ENCODE results near the gene KRT3.

Gene KRT3

DNA sequence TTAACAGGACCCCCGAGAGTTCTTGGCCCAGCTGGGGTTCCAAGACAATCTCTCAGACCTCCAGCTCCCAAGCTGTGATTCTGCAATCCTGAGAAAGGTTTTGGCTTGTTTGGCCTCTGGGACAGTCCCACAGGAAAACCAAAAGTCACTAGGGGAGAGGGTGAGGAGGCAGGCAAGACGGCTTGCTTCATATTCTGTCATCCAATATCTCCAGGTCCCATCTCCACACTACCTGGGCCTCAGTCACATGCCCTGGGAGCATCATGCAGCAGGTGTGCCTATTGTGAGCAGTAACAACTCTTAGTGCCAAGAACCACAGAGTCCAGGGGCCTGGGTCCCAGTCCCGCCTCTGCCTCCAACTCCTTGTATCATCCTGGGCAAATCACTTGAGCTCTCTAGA is 36.5 kb upstream of the KRT3 start:
- no peak for TF ChIP-seq TAF1 (IDR thresholded peaks at IDR 0.05; ENCODE audit: low read depth)
- TF ChIP-seq ZBTB7A (IDR thresholded peaks at IDR 0.05; ENCODE audit: low read depth): no peak
- TF ChIP-seq CREB1 (IDR thresholded peaks at IDR 0.05; ENCODE audit: low read depth): no peak
- TF ChIP-seq EP300 (IDR thresholded peaks at IDR 0.05; ENCODE audit: borderline replicate concordance): no peak
- TF ChIP-seq, protein P1, sequence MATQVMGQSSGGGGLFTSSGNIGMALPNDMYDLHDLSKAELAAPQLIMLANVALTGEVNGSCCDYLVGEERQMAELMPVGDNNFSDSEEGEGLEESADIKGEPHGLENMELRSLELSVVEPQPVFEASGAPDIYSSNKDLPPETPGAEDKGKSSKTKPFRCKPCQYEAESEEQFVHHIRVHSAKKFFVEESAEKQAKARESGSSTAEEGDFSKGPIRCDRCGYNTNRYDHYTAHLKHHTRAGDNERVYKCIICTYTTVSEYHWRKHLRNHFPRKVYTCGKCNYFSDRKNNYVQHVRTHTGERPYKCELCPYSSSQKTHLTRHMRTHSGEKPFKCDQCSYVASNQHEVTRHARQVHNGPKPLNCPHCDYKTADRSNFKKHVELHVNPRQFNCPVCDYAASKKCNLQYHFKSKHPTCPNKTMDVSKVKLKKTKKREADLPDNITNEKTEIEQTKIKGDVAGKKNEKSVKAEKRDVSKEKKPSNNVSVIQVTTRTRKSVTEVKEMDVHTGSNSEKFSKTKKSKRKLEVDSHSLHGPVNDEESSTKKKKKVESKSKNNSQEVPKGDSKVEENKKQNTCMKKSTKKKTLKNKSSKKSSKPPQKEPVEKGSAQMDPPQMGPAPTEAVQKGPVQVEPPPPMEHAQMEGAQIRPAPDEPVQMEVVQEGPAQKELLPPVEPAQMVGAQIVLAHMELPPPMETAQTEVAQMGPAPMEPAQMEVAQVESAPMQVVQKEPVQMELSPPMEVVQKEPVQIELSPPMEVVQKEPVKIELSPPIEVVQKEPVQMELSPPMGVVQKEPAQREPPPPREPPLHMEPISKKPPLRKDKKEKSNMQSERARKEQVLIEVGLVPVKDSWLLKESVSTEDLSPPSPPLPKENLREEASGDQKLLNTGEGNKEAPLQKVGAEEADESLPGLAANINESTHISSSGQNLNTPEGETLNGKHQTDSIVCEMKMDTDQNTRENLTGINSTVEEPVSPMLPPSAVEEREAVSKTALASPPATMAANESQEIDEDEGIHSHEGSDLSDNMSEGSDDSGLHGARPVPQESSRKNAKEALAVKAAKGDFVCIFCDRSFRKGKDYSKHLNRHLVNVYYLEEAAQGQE (IDR thresholded peaks at IDR 0.05; ENCODE audit: low read depth): no peak
- TF ChIP-seq, protein P2, sequence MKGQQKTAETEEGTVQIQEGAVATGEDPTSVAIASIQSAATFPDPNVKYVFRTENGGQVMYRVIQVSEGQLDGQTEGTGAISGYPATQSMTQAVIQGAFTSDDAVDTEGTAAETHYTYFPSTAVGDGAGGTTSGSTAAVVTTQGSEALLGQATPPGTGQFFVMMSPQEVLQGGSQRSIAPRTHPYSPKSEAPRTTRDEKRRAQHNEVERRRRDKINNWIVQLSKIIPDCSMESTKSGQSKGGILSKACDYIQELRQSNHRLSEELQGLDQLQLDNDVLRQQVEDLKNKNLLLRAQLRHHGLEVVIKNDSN (IDR thresholded peaks at IDR 0.05): no peak
- TF ChIP-seq CEBPB (IDR thresholded peaks at IDR 0.05): no peak
- TF ChIP-seq YY1 (IDR thresholded peaks at IDR 0.05; ENCODE audit: low read depth): no peak
- TF ChIP-seq NFIC (IDR thresholded peaks at IDR 0.05): no peak
- no peak for TF ChIP-seq FOXM1 (IDR thresholded peaks at IDR 0.05; ENCODE audit: borderline replicate concordance, low read depth)
- no peak for TF ChIP-seq EGR1 (IDR thresholded peaks at IDR 0.05)
- TF ChIP-seq RAD21 (IDR thresholded peaks at IDR 0.05; ENCODE audit: low read depth): no peak
- no peak for TF ChIP-seq TEAD4 (IDR thresholded peaks at IDR 0.05)
- TF ChIP-seq TCF12 (IDR thresholded peaks at IDR 0.05; ENCODE audit: low read depth): no peak
- TF ChIP-seq, protein P3, sequence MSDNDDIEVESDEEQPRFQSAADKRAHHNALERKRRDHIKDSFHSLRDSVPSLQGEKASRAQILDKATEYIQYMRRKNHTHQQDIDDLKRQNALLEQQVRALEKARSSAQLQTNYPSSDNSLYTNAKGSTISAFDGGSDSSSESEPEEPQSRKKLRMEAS (IDR thresholded peaks at IDR 0.05): no peak

DNA sequence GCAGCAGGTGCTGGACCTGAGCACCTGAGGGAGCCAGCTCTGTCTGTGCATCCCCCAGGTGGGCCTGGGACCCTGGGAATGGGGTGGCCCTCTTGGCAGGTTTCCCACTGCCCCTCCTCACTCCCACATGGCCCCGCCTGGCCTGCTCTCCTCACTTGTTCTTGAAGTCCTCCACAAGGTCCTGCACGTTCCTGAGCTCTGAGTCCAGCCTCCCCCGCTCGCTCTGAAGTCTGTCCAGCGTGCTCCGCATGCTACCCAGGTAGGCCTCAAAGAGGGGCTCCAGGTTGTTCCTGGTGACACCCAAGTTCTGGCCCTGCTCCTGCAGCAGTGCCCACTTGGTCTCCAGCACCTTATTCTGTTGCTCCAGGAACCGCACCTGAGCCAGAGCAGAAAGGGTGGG is 35.3 kb upstream of the KRT3 start:
- TF ChIP-seq RAD21 (IDR thresholded peaks at IDR 0.05; ENCODE audit: low read depth) (no peak), CREB1 (IDR thresholded peaks at IDR 0.05; ENCODE audit: low read depth) (no peak), TAF1 (IDR thresholded peaks at IDR 0.05; ENCODE audit: low read depth) (no peak), YY1 (IDR thresholded peaks at IDR 0.05; ENCODE audit: low read depth) (no peak), NFIC (IDR thresholded peaks at IDR 0.05) (no peak), CEBPB (IDR thresholded peaks at IDR 0.05) (no peak), ZBTB7A (IDR thresholded peaks at IDR 0.05; ENCODE audit: low read depth) (no peak), EP300 (IDR thresholded peaks at IDR 0.05; ENCODE audit: borderline replicate concordance) (no peak), FOXM1 (IDR thresholded peaks at IDR 0.05; ENCODE audit: borderline replicate concordance, low read depth) (no peak), TEAD4 (IDR thresholded peaks at IDR 0.05) (no peak), TCF12 (IDR thresholded peaks at IDR 0.05; ENCODE audit: low read depth) (no peak), EGR1 (IDR thresholded peaks at IDR 0.05) (no peak)
- TF ChIP-seq, protein P1 (IDR thresholded peaks at IDR 0.05; ENCODE audit: low read depth): no peak
- TF ChIP-seq, protein P2 (IDR thresholded peaks at IDR 0.05): no peak
- TF ChIP-seq, protein P3 (IDR thresholded peaks at IDR 0.05): no peak

DNA sequence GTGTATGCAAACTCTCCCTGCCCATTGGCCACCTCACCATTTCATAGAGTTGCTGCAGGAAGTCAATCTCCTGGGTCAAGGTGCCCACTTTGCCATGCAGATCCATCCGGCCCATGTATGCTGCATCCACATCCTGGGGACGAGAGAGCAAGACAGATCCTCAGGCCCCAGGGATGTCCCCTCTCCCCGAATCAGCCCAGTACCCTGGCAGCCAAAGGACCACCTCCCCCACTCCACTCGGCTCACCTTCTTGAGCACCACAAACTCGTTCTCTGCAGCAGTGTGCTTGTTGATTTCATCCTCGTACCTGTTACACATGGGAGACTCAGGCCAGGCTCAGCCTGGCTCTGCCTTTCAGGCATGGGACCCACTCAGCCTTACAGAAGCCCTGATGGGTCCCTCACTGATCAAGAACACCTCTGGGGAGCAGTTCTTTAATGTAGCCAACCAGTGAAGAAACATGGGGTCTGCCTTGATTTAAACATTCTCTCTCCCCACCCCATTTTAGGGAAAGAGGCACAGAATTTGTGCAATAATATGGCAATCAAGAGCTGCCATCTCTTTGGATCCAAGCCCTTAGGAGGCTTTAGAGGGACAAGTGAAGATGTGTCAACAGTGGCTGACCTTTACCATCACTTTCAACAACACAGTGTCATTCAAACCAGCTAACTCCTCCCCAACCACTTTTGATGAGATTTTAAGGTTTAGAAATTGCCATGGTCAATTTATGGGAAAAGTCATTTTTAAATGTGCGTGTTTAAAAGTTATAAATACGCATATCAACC is 34.3 kb upstream of the KRT3 start:
- TF ChIP-seq YY1 (IDR thresholded peaks at IDR 0.05; ENCODE audit: low read depth): no peak

DNA sequence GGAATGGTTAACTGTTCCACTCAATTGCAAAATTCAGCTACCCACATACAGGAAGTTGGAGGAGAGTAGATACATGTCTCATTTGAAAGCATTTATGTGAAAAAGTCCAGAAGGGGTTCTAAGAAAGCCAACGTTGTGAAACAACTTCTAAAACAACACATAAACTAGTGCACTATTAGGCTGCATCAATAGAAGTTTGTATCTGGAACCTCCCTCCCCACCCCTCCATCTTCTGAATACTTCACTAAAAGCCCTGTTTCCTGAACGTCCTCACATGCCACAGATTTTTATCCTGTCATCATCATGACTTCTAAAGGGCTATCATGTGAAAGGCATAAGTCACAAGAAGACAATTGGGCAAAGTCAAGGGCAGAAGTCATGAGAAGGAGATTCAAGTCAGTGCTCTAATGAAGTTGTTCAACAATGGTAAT is 32.7 kb upstream of the KRT3 start:
- TF ChIP-seq CREB1 (IDR thresholded peaks at IDR 0.05; ENCODE audit: low read depth): no peak
- no peak for TF ChIP-seq FOXM1 (IDR thresholded peaks at IDR 0.05; ENCODE audit: borderline replicate concordance, low read depth)
- TF ChIP-seq NFIC (IDR thresholded peaks at IDR 0.05): no peak
- no peak for TF ChIP-seq CEBPB (IDR thresholded peaks at IDR 0.05)
- TF ChIP-seq ZBTB7A (IDR thresholded peaks at IDR 0.05; ENCODE audit: low read depth): no peak
- no peak for TF ChIP-seq EP300 (IDR thresholded peaks at IDR 0.05; ENCODE audit: borderline replicate concordance)

DNA sequence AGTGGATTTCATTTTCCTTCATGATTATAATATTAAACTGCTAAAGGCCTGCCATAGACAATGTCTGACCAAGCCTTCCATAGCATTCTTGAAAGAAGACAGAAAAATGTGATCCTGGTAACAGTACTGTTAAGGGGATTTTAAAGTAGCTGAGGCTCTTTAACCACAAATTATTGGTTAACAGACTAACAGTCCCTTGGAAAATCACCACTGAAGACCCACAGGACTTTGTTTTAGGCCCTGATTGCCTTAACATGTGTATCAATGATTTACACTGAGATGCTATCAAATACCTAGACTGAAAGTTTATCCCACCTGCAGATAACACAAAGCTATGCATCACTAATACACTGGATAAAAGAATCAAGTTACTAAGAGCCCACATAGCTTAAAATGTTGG is 32.2 kb upstream of the KRT3 start:
- no peak for TF ChIP-seq CREB1 (IDR thresholded peaks at IDR 0.05; ENCODE audit: low read depth)
- no peak for TF ChIP-seq TCF12 (IDR thresholded peaks at IDR 0.05; ENCODE audit: low read depth)
- TF ChIP-seq, protein P1 (IDR thresholded peaks at IDR 0.05; ENCODE audit: low read depth): no peak
- no peak for TF ChIP-seq CEBPB (IDR thresholded peaks at IDR 0.05)
- TF ChIP-seq RAD21 (IDR thresholded peaks at IDR 0.05; ENCODE audit: low read depth): no peak
- no peak for TF ChIP-seq YY1 (IDR thresholded peaks at IDR 0.05; ENCODE audit: low read depth)
- no peak for TF ChIP-seq TAF1 (IDR thresholded peaks at IDR 0.05; ENCODE audit: low read depth)
- TF ChIP-seq, protein P2 (IDR thresholded peaks at IDR 0.05): no peak

Measured in Ishikawa (cell line).